ENCODE results near the gene ZNF618. TPM values are rescaled to one million over a fixed set of nuclear protein-coding genes. Genes with fewer than 3 reads are reported as not detected.
A peak's percentile ranks its signal among the peaks of the same experiment; 100 is the strongest.
"Not testable (repeated sequence)": the region's sequence is repeated elsewhere in the genome, so short reads cannot be mapped to it uniquely, and the experiment has no call there.

ZNF618 gene
- total RNA-seq, 1 experiment from 2014 or later: 3.4 TPM

DNA sequence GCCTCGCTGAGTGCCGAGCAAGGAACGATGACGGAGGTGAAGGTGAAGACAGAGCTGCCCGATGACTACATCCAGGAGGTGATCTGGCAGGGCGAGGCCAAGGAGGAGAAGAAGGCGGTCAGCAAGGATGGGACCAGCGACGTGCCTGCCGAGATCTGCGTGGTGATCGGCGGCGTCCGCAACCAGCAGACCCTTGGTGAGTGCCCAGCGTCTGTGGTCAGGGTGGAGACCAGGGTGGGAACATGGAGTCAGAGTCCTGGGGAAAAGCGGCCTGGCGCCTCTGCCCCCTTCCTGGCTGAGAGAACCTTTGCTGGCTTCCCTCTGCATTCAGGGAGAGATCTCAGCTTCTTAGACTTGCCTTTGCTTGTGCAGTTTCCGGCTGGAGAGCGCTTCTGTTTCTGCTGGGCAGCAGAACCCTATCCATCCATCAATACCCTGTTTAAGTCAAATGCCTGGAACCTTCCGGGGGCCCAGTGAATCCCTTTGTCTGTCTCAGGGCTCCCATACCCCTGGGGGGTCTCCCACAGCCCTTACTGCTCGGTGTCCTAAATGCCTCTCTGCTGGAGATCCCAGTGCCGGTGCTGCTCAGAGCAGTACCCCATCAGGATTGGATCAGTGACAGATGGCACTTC is 112.4 kb downstream of the ZNF618 start:
- no peak for DNase-seq (ENCODE audit: low spot score)

DNA sequence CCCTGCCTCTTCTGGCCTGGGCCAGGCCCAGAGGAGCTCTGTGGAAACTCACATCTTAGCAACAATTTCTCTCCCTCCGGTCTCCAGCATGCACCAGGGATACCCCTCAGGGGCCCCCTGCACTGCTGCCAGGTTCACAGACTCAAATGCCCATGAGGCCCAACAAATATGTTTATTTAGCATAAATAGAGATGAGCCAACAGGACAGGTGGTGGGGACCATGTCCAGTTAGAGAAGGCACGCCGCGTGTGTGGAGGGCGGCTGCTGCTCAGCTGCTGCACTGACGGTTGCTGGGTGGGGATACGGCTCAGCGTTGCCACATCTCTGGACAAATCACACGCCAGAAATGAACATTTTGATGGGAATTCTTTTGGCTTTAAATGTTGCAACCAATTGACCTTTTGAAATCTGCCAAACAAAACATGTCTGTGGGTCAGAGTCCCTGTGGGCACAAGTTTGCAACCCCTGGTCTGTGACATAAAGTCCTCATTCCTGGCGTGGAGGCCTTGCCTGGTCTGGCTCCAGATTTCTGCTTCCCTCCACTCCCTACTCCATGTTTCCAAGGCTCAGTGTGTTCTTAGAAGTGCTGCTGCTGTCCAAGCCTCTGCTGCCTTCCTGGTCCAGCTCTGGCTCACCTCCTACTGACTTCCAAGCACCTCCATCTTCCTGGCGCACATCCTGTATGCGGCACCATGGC is 113.1 kb downstream of the ZNF618 start:
- DNase-seq (ENCODE audit: low spot score): no peak

DNA sequence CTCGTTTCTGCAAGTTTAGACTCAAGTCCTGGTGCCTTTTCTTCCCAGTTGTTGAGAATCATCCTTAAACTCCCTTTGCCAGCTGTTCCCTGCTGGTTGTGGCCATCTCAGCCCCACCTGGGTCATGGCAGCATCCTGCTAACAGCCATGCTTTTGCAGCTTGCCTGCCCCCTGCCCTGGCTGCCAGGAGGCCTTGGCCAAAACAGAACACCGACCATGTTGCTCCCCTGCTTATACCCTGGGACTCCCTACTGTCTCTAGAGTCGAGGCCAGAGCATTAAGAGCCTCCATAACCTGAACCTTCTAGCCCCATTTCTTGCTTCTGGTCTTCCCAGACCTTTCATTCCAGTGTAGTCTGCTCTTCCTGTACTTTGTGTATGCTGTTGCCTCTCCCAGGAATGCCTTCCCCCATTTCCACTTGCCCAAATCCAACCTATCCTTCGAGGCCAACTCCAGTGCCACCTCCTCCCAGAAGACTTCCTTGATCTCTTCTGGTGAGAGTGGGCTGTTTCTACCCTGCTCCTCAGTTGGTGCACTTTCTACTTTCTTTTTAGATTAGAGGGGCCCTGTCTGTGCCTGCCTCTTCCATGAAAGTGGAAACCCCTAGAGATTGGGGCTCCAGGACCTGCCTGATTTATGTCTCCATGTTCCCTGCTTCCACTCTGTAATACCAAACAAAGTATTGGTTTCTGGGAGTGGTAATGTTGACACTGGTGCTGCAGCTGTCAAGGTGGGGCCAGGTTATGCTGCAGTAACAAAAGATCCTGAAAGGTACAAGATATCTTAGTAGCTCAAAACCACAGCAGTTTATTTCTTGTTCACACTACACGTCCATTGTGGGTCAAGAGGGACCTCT is 113.8 kb downstream of the ZNF618 start:
- no peak for DNase-seq (ENCODE audit: low spot score)

DNA sequence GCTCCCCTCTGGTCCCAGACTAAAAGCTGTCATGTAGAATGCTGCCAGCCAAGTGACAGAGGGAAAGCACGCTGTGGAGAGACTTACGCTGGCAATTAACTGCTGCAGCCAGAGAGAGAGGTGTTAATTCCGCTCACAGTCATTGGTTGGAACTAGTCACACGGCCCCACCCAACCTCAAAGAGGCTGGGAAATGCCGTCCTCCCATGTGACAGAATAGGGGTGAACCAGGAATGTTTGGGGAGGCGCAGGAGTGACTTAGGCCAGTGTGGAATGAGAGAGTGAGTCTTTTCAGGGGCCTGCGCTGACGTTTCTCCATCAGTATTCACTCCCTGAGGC is 114.4 kb downstream of the ZNF618 start:
- DNase-seq (ENCODE audit: low spot score): no peak

DNA sequence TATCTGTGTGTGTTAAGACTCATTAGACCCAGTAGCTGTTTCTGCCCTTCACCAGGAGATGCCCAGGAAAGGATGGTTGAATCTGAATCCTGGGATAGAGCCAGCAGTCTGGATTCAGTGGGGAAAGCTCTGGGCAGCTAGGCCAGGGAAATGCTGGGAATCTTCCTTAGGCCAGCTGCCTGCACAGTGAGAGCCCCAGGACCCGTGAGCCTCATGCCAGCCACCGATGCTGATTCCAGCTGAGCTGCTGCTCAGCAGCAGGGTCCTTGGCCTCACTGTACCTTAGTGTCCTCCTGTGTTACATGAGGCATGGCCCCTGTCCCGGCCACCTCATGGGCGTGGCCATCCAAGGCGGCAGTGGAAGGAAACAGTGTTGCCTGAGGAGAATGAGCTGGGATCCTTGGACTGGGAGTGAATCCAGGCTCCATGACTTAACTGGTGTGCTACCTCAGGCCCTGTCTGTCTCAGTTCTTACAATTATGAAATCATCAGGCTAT is 114.9 kb downstream of the ZNF618 start:
- DNase-seq (ENCODE audit: low spot score): no peak

DNA sequence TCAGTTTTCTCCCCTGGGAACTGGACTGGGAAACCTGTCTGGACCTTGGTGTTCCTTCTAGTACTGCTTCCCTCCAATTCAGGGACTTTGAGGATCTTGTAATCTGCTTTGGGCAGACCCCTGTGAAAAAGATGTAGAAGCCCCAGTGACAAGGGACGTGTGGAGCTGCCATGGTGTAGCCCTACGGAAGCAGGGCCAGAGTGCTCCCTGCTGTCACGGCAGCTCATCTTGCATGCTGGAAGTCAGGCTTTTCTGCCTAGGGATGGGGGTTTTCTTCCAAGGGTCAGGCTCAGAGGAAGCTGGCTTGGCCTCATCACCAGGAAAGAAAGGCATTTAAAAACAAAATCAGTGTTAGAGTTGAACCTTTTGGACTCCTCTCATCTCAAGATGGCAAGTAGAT is 115.6 kb downstream of the ZNF618 start:
- no peak for DNase-seq (ENCODE audit: low spot score)

DNA sequence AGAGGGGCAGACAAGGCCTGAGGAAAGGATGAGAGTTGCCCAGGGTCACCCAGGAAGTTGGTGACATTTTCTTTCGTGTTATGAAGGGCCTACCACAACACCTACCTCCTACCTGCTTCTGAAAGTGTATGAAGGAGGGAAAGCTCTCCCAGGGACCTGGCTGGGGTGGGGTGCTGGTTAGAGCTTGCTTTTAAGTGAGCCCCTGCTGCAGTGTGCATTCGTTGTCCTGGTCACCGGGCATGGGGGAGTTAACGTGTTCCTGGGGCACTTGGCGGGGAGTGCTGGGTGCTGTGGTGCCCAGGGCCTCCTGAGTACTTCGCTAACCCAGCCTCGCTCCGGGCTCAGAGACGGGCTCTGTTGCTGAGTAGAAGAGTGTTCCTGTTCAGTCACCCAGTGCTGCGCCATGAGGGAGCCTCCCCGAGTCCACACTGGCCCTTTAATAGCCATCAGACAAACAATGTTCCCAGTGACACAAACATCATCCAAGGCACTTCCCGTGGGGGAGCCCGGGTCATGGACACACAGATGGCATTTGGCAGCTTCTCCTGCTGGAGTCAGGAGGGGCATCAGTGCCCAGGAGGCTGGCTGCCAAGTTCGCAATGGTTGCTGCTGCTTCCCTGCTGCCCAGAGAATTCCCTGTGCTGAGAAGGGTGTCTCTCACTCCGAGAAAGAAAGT is 116.3 kb downstream of the ZNF618 start:
- no peak for DNase-seq (ENCODE audit: low spot score)

DNA sequence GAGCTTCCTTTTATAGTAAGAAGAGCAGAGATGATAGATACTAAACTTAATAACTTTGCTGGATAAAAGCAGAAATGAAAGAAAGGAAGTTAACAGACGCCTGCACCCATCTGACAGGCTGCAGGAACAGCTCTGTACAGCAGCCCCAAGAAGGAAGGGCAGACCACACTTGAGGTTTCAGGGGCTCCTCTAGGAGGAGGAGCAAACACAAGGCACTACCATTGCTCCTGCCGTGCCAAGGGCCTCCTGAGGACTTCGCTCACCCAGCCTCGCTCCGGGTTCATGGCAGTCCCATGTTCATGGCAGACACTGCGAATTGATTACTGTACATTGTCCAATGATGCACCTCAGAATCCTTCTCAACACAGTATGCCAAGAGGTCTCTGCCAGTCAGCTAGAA is 116.9 kb downstream of the ZNF618 start:
- no peak for DNase-seq (ENCODE audit: low spot score)

DNA sequence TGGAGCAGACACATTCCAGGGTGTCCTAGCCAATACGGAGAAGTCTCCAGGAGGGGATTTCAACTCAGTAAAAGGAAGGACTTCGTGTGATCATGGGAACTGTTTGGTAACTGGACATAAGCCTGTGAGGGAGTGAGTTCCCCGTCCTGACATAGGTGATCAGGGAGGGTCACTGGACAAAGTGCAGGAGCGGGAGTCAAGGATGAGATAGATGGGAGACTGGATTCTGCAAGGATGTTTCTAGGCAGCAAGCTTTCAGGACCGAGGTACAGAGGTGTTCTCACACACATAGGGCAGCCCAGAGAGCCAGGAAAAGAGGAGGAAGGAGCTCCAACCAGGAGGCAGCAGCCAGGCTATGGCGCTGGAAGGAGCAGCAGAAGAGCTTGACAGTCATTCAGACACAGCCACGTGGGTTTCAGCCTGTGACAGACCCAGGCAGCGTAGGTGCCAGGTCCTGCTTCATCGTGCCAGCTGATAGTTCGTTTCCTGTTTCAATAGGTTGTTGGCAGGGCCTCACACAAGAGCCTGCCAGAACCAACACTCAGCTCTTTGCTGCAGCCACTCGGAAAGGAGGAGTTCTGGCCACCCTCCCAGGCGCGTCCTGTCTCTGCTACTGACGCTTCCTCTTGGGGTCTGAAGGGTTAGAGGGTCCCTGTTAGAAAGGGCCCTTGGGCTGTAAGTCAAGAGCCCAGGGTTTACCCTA is 117.9 kb downstream of the ZNF618 start:
- peak; percentile 27 for DNase-seq (ENCODE audit: low spot score)

DNA sequence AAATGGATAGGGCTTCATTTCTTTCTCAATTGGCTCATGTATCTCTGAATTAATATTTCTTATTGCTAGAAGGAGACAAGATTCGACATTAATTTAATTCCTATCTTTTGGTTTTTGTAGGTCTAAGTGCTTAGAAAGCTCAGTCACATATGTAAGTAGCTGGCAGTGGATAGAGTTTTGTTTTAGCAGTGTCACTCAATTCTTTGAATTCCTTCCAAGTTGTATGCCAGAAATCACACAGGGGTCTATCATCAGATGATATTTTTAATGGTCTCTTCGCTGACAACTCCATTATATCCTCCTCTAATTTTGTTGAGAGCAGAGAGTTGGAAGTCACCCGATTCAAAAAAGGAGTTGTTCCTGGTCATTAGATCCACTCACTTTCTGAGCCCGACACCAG is 119.3 kb downstream of the ZNF618 start:
- no peak for DNase-seq (ENCODE audit: low spot score)

DNA sequence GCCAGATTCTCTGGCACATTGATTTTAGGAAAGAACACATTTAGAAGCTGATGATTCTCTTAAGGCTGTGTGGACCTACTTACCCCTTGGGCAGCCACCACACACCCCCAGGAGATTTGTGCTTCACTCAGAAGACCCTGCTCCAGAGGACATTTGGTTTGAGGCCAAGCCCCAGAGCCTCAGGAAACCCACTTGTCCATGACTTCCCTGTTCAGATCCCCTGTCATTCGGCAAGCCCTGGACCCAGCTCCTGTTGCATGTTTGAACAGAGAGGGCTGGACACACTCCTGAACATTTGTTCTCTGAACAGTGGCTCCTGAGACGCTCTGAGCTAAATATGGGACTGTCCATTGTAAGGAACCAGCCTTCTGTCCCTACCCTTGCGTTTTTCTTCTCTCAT is 119.9 kb downstream of the ZNF618 start:
- DNase-seq (ENCODE audit: low spot score): no peak

DNA sequence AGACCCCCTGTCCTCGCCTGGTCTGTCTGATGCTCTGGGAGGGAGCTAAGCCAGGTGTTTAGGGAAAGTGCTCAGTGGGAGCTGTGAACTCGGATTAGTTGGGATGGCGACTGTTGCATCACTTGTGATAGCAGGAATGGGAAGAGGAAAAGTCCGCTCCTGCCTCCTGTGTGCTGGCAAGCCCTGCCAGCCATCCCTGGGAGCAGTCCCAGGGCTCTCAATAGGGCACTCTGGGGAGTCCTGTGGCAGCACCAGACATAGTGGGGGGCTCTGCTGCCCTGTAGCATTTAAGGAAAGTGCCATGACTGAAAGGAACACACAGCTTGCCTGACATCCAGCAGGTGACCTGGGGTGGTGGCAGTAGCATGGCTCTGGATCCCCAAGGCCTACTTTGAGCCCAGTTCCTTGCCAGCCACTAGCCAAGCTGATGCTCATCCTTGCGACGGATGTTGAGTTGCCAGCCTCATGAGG is 120.5 kb downstream of the ZNF618 start:
- DNase-seq (ENCODE audit: low spot score): no peak

DNA sequence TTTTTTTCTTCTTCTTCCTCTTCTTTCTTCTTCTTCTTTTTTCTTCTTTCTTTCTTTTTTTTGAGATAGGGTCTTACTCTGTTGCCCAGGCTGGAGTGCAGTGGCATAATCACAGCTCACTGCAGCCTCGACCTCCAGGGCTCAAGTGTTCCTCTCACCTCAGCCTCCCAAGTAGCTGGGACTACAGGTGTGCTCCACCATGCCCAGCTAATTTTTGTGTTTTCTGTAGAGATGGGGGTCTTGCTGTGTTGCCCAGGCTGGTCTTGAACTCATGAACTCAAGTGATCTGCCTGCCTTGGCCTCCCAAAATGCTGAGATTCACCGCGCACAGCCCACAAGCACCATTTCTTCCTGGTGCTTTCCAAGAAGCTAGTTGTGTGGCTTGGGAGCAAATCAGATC is 121.0 kb downstream of the ZNF618 start:
- not testable (repeated sequence) for DNase-seq (ENCODE audit: low spot score)

DNA sequence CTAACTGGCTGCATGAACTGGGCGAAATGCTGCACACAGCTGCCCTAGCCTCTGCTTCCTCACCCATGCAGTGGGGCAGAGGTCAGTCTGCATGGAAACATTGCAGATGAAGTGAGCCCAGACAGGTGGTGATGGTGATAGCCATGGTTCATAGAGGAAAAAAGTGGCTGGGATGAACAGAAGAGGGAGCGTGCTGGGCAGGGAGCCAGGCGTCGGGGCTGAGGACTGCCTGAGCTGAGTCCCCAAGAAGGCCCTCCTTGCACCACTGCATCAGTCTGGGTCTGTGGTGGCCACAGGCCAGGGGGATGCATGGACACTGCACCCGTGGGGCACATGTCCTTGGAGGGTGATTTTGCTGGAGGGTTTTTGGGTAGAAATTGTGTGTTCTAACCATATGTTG is 121.5 kb downstream of the ZNF618 start:
- no peak for DNase-seq (ENCODE audit: low spot score)

DNA sequence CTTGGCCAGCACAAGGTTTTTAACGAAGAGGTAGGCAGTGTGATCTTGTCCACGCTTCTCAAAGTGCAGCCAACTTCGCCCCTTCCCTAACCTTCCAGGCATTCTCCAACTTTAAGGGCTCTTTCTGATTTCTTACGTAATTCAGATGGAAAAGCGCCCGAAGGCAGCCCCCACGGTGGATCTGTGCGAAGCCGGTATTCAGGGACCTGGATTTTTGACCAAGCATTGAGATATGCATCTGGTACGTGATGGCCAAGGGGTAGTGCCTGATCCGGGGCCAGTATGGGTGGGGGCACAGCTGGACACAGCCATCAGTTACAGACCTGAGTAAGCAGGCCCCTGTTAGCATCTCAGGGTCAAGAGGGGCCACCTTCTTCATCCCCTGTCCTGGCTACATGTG is 122.0 kb downstream of the ZNF618 start:
- DNase-seq (ENCODE audit: low spot score): no peak

DNA sequence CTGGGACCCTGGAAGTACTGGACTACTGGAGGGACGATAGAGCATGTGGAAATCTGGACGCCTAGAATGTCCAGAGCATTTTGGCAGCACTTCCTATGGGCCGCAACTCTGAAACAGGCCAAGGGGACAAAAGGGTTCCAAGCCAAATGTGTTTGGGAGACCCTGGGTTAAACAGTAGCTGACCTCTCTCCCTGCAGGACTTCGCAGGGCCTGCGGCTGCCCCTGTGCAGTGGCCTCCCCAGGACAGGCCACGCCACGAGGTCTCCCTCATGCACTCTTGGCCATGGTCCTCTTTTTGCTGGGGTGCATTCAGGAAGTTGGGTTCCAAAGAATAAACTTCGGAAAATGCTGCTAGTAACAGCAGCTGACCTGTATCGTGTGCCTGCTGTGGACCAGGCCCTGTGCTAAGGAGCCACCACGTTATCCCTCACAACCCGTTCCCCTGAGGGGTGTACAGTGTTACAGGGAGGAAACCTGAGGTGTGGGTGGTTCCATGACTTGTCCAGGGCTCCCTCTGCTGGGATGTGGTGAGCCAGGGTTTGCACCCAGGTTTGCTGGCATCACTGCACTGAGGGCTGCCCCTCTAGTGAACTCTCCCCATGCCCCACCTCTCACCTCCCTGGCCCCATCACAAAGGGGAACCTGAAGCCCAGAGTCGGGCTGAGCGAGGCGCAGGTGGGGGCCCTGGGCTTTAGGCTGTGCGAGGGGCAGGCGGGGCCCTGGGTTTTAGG is 122.6 kb downstream of the ZNF618 start:
- DNase-seq (ENCODE audit: low spot score): peak; percentile 7

DNA sequence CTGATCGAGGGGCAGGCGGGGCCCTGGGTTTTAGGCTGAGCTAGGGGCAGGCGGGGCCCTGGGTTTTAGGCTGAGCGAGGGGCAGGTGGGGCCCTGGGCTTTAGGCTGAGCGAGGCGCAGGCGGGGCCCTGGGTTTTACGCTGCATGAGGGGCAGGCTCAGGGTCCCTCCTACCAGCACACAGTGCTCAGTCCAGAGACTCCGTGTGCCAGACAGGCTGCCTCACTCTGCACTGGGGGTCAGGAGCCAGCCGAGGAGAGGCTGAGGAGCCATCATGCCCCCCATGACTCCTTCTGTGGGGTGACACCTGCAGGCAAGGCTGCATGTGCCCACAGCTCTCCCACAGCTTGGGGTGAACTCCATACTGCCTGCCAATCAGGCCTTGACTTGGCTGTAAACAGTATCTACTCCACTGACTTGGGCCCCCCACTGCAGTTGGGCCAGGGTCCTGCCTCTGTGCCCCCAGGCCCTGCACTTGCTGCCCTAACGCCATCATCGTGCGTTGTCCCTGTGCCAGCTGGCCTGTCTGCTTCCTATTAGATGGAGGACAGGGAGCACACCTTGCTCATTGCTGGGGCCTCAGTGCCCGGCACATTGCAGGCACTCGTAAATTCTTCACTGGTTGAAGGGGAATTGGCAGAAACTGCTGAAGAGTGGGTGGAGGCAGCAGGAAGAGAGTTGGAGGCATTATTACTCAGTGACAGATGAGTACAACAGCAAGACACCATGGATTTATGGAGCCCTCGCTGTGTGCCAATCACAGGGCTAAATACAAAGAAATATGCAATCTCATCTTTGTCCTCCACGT is 123.3 kb downstream of the ZNF618 start:
- DNase-seq (ENCODE audit: low spot score): peak; percentile 25

DNA sequence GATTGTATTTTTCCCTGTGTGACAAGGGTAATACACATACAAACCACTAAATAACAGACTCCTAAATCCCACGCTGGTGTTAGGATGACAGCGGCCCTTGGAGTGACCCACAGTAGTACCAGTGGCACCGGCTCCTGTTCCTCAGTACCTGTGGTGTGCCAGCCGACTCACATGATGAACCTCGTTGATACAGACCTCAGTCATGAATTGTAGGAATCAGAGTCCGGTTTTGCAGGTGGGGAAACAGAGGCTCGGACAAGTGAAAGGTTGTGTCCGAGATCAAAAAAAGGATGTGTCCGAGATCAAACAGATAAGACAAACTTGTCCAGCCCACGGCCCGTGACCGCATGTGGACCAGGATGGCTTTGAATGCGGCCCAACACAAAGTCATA is 124.0 kb downstream of the ZNF618 start:
- DNase-seq (ENCODE audit: low spot score): no peak

DNA sequence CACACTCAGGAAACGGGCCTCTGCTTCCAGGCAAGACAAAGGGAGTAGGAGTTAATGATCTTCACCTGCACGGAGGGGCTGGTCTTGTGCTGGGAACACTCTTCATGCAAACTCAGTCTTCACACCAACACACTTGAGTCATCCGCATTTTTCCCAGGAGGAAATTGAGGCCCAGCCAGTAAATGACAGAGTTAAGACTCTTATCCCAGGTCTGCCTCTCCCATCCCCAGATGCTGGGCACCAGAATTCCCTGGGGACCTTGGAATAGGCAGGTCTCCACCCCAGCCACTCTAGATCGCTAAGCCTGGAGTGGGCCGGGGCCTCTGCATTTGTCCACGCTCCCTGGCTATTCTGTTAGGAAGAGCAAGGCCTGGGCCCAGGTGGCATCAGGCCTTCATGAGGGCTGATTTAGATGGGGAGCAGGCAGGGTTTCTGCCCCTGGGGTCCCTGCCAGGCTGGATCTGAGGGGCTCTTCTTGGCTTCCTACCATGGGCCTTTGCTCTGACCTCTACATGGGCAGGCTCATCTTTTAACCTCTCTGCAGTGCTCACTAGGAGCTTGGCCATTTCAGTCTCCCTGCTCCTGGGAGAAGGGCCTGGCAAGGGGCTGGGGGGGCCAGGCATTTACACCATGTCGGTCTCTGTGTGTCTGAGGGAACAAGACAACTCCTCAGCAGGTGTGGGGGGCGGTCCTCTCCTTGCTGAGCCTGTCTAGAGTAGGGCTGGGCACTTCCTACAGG is 124.7 kb downstream of the ZNF618 start:
- no peak for DNase-seq (ENCODE audit: low spot score)
